ENCODE measurements around the gene SLC7A1. TPM values are rescaled to one million over a fixed set of nuclear protein-coding genes. Genes with fewer than 3 reads are reported as not detected.

Gene SLC7A1
- total and polyA plus RNA-seq, 4 donors = 0.90 to 22.6 (median 1.4) TPM

DNA sequence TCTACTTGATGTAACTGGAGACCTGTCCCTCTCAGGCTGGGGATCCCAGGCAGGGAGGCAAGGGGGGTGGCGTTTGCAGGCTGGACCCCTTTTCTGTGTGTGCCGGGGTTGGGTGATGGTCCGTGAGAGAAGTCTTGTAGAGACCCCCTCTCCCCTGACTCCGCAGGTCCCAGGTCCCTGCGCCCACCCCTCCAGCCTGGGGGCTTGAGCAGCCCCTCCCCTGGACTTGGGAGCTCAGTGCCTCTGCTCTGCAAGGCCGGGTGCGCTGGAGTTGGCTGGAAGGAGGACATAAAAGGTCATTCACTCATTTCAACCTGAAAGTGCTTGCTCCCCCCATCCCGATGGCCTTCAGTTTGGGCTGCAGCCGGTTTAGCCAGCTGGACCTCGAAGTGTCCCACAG, 89.5 kb downstream of the SLC7A1 start:
- H3K4me1 ChIP-seq (ENCODE audit: control insufficient read depth in 4 of 4, insufficient read depth in 4 of 4, low read length in 3 of 4) = no peaks in the 10 kb centered on the region
- H3K9ac ChIP-seq (ENCODE audit: low read depth in 1 of 2, low read length in 2 of 2) = no peak overlapping the region
- DNase-seq (ENCODE audit: low spot score) = no peak
- no peak overlapping the region for H3K4me3 ChIP-seq (ENCODE audit: low read depth in 1 of 3, low read length in 3 of 3)
- 79% methylated on average over 10 of the region's 10 CpGs for WGBS
- no peaks in the 10 kb centered on the region for H3K36me3 ChIP-seq (ENCODE audit: control insufficient read depth in 4 of 4, insufficient read depth in 3 of 4, low read depth in 1 of 4, low read length in 3 of 4)
- H3K27me3 ChIP-seq (ENCODE audit: control insufficient read depth in 4 of 4, insufficient read depth in 4 of 4, low read length in 3 of 4) = peaks cover 0 to 2% (median 0%) of the 10 kb centered on the region in 4 donors
- TF ChIP-seq, protein P1, sequence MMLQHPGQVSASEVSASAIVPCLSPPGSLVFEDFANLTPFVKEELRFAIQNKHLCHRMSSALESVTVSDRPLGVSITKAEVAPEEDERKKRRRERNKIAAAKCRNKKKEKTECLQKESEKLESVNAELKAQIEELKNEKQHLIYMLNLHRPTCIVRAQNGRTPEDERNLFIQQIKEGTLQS (IDR thresholded peaks at IDR 0.05) = no peak
- TF ChIP-seq NR2F2 (IDR thresholded peaks at IDR 0.05) (no peak), TAF1 (conservative IDR thresholded peaks at IDR 0.05) (no peak), SP1 (IDR thresholded peaks at IDR 0.05) (no peak), EGR1 (IDR thresholded peaks at IDR 0.05; ENCODE audit: low read depth in 2 of 2) (no peak), HNF4A (conservative IDR thresholded peaks at IDR 0.05) (no peak), FOXA1 (IDR thresholded peaks at IDR 0.05) (no peak)
- TF ChIP-seq, protein P2, sequence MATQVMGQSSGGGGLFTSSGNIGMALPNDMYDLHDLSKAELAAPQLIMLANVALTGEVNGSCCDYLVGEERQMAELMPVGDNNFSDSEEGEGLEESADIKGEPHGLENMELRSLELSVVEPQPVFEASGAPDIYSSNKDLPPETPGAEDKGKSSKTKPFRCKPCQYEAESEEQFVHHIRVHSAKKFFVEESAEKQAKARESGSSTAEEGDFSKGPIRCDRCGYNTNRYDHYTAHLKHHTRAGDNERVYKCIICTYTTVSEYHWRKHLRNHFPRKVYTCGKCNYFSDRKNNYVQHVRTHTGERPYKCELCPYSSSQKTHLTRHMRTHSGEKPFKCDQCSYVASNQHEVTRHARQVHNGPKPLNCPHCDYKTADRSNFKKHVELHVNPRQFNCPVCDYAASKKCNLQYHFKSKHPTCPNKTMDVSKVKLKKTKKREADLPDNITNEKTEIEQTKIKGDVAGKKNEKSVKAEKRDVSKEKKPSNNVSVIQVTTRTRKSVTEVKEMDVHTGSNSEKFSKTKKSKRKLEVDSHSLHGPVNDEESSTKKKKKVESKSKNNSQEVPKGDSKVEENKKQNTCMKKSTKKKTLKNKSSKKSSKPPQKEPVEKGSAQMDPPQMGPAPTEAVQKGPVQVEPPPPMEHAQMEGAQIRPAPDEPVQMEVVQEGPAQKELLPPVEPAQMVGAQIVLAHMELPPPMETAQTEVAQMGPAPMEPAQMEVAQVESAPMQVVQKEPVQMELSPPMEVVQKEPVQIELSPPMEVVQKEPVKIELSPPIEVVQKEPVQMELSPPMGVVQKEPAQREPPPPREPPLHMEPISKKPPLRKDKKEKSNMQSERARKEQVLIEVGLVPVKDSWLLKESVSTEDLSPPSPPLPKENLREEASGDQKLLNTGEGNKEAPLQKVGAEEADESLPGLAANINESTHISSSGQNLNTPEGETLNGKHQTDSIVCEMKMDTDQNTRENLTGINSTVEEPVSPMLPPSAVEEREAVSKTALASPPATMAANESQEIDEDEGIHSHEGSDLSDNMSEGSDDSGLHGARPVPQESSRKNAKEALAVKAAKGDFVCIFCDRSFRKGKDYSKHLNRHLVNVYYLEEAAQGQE (IDR thresholded peaks at IDR 0.05) = no peak
- TF ChIP-seq, protein P3, sequence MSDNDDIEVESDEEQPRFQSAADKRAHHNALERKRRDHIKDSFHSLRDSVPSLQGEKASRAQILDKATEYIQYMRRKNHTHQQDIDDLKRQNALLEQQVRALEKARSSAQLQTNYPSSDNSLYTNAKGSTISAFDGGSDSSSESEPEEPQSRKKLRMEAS (IDR thresholded peaks at IDR 0.05) = no peak
- no peaks in the 10 kb centered on the region for H3K9me3 ChIP-seq (ENCODE audit: control insufficient read depth in 4 of 4, low read length in 3 of 4)
- H3K27ac ChIP-seq (ENCODE audit: low read depth in 1 of 2, low read length in 2 of 2) = no peak overlapping the region

DNA sequence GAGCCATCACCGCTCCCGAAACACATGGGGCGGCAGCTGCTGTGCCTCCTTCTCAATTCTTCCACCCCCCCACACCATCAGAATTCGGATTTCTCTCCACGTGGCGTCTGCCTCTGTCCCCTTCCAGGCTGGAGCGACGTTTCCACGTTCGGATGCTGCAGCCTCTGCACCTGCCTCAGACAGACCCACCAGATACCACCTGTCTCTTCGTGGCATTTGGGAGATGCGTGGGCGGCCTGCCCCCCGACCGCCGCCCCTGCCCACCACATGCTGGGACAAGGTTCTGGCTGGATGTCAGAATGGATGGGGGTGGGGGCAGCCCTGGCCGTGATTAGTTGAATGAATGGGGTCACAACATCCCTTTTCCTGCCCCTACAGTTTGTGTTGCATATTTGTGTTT, 90.0 kb downstream of the SLC7A1 start:
- Histone ChIP-seq H3K9ac (ENCODE audit: low read depth in 1 of 2, low read length in 2 of 2) (no peak overlapping the region), H3K27me3 (ENCODE audit: control insufficient read depth in 4 of 4, insufficient read depth in 4 of 4, low read length in 3 of 4) (peaks cover 0 to 2% (median 0%) of the 10 kb centered on the region in 4 donors), H3K4me3 (ENCODE audit: low read depth in 1 of 3, low read length in 3 of 3) (no peak overlapping the region), H3K4me1 (ENCODE audit: control insufficient read depth in 4 of 4, insufficient read depth in 4 of 4, low read length in 3 of 4) (no peaks in the 10 kb centered on the region), H3K36me3 (ENCODE audit: control insufficient read depth in 4 of 4, insufficient read depth in 3 of 4, low read depth in 1 of 4, low read length in 3 of 4) (no peaks in the 10 kb centered on the region), H3K9me3 (ENCODE audit: control insufficient read depth in 4 of 4, low read length in 3 of 4) (no peaks in the 10 kb centered on the region), H3K27ac (ENCODE audit: low read depth in 1 of 2, low read length in 2 of 2) (no peak overlapping the region)
- 81% methylated on average over 17 of the region's 17 CpGs for WGBS
- TF ChIP-seq HNF4A (conservative IDR thresholded peaks at IDR 0.05) (no peak), SP1 (IDR thresholded peaks at IDR 0.05) (no peak), TAF1 (conservative IDR thresholded peaks at IDR 0.05) (no peak), FOXA2 (IDR thresholded peaks at IDR 0.05) (no peak), YY1 (IDR thresholded peaks at IDR 0.05) (no peak), GABPA (IDR thresholded peaks at IDR 0.05 in 1 of 2, conservative IDR thresholded peaks at IDR 0.05 in 1 of 2) (no peak), JUND (IDR thresholded peaks at IDR 0.05) (no peak), NR2F2 (IDR thresholded peaks at IDR 0.05) (no peak), RXRA (IDR thresholded peaks at IDR 0.05) (no peak), HNF4G (IDR thresholded peaks at IDR 0.05) (no peak), FOXA1 (IDR thresholded peaks at IDR 0.05) (no peak)
- TF ChIP-seq, protein P4, sequence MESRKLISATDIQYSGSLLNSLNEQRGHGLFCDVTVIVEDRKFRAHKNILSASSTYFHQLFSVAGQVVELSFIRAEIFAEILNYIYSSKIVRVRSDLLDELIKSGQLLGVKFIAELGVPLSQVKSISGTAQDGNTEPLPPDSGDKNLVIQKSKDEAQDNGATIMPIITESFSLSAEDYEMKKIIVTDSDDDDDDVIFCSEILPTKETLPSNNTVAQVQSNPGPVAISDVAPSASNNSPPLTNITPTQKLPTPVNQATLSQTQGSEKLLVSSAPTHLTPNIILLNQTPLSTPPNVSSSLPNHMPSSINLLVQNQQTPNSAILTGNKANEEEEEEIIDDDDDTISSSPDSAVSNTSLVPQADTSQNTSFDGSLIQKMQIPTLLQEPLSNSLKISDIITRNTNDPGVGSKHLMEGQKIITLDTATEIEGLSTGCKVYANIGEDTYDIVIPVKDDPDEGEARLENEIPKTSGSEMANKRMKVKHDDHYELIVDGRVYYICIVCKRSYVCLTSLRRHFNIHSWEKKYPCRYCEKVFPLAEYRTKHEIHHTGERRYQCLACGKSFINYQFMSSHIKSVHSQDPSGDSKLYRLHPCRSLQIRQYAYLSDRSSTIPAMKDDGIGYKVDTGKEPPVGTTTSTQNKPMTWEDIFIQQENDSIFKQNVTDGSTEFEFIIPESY (IDR thresholded peaks at IDR 0.05) = no peak
- TF ChIP-seq, protein P2 (IDR thresholded peaks at IDR 0.05) = no peak
- DNase-seq (ENCODE audit: low spot score) = no peak
